AML-193 (cell line): ENCODE results near the gene FAM177B.
A peak's percentile ranks its signal among the peaks of the same experiment; 100 is the strongest.

Experiments used
- DNase-seq, 2 experiments: peaks; one replicate each; lab custom pipeline; 2025; lab: John Stamatoyannopoulos, UW

FAM177B gene

DNA sequence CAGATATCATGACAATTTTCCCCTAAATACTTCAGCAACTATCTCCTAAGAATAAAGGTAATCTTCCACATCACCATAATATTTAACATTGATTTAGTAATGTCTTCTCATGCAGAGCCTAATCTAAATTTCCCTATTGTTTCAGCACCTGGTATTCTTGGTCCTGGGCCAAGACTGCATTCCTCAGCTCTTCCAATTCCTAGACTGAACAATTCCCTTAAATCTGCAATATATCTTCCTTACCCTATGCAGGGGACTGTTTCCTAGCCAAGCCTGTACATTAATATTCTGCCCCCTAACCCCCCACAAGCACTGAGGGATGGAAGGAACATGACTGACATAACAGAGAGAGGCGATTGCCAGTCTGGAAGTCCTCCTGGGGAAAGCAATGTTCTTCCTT, 49.1 kb downstream of the FAM177B start:
- DNase-seq, result no peak

DNA sequence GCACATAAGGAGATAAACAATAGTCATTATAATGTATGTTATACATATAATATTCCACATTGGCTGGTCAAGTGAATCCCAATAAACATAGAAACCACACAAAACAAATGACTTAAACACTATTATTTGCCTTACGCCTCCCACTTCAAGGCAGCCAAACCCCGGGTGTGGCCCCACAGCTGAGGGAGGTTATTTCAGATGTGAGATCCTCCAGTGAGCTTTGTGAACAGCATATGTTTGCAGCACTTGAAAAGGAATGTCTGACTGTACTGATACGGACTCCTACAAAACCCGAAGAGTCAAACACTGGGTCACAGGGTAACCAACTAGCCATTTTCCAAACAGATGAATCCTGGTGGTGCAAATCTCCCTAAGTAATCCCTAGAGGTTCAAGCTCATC, 50.7 kb downstream of the FAM177B start:
- no peak for DNase-seq

DNA sequence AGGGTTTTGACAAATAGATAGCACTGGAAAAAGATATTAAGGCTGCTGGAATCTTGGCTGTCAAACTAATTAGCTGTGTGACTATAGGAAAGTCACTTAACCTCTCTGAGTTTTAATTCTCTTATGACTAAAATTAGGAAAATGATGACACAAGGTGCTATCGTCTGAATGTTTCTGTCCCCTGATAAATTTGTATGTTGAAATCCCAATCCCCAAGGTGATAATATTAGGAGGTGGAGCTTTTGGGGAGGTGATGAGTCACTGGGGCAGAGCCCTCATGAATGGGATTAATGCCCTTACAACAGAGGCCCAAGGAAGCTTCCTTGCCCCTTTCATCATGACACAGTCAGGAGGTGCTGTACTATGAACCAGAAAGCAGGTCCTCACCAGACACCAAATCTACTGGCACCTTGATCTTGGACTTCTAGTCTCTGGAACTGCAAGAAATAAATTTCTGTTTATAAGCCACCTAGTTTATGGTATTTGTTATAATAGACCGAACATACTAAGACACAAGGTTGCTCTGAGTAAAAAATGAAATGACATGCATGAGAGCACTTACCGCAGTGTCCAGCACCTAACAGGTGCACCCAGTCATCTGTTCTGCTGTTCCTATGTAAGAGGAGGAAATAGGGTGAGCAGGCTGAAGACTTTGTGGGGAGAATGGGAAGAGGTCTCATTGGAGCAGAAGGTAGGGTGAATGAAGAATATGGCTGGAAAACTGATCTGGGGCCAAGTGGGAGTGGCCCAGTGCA, 51.6 kb downstream of the FAM177B start:
- no peak for DNase-seq

DNA sequence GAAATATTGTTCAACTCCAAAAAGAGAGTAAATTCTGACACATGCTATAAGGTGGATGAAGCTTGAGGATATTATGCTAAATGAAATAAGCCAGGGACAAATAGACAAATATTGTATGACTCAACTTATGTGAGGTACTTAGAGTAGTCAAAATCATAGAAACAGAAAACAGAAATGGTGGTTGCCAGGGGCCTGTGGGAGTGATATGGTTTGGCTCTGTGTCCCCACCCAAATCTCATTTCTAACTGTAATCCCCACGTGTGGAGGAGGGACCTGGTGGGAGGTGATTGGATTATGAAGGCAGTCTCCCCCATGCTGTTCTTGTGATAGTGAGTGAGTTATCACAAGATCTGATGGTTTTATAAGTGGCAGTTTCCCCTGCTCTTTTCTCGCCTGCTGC, 53.1 kb downstream of the FAM177B start:
- no peak for DNase-seq

DNA sequence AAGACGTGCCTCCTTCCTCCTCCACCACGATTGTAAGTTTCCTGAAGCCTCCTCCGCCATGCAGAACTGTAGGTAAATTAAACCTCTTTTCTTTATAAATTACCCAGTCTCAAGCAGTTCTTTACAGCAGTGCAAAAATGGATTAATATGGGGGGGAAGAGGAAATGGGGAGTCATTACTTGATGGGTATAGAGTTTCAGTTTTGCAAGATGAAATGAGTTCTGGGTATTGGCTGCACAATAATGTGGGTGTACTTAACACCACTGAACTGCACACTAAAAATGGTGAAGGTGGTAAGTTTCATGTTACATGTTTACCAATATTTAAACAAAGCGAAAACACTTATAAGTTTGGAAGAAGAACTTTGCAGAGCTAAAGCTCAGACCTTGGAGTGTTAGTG, 53.5 kb downstream of the FAM177B start:
- no peak for DNase-seq

DNA sequence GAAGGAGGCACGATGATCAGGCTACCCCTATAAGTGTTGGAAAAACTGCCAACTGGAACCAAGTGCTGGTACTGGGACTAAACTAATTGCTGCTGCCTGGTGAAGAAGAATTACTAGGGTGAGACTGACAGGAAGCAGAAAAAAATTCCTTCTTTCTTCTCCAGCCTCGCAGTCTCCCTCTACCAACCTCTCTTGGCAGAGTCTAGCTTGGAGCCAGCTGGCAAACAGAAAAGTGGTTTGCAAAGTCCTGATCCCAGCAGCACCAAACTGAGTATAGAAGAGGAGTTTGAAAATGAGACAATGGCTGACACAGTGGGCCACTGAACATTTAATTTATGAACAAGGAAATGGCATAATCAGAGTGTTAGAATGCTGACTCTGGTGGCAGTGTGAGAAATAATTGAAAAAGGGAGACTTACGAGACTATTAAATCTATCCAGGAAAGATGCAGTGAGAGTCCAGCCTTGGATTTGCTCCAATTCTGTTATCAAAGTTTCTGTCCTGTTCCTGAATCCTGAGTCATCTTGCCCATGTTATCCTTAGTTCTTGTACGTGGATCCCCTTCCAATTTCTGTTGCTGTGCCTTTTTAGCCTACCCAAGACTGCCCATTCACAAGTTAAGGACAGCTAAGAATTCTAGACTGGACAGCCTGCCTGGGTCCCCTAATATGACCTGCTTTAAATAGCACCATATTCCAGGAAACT, 54.2 kb downstream of the FAM177B start:
- DNase-seq, result no peak

DNA sequence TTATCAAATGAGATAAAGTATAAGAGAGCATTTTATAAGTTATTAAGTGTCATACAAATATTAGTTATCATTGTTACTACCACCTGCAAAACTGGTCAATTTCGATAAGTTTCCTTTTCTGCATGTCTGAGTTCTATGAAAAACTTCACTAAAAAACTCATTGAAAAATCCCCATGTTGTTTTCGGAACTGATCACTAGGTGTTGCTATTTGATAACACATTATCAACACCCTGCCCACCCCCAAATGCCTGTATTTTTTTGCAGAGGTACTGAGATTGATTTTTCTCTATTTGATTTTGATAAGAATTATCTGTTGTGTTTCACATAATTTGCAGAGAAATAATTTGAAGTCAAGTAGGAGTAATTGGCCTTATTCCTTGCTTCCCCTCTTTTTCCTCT, 55.7 kb downstream of the FAM177B start:
- peak; percentile 15 to 29 for DNase-seq

DNA sequence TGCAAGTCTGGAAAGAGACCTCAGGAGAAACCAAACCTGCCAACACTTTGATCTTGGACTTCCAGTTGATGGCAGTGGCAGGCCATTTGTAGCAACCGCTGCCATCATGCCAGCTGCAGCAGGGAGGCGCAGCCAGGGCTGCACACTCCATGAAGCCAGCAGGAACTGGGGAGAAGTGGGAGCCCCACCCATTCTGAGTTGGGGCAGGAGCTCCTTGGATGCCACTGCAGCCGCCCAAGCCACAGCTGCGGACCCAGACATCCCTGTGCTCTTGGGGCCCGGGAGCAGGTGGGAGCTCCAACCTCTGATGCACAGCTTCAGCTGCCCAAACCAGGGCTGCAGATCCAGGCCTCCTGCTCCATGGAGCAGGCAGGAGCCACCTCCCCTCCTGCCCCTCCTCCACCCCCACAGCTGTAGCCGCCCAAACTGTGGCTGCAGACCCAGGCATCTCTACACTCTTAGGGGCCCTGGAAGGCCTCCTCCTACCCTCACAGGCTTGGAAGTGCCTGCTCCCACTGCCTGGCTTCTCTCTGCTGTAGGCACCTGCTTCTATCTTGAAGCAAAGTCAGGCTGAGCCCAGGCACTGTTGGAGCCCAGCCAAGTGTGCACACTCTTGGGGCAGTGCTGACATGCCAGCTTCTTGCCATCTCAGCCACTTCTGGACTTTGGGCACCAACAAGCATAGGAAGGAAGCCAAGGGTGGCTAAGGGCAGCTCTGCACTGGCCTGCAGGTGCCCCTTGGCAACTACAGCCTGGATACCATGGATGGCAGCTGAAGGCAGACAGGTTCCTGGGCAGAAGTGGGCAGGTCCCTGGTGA, 57.9 kb downstream of the FAM177B start:
- DNase-seq, result no peak

DNA sequence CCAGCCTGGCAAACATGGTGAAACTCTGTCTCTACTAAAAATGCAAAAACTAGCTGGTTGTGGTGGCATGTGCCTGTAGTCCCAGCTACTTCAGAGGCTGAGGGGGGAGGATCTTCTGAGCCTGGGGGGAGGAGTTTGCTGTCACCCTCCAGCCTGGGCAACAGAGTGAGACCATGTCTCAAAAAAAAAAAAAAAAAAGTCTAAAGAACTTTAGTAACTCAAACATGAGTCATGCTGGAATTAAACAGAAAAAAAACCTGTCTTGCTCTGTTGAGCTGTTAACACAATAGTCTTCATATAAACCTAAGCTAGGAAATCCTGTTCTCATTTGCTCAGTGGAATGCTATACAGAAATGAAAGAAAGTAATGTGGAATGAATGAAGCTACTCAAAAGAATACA, 61.1 kb downstream of the FAM177B start:
- DNase-seq, result no peak

DNA sequence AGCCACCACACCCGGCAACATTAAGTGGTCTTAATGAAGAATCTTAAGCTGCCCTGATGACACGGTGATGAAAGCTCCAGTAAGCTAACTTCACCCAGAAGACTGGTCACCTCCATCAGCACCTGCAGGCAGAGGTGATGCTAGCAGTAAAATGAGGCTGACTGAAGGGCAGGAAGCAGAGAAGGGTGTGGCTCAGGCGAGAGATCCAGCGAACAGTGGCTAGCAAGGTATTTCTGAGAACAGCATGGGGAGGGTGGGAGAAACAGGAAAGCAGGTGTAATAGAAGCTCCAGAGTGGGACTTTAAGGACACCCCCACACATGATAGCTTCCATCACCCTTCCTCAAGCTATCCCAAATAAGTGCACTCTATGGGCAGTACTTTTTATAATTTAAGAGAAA, 62.0 kb downstream of the FAM177B start:
- DNase-seq, result no peak
